Stomach smooth muscle (tissue), 2 donors: ENCODE measurements around the gene STAMBP.
"Not testable (repeated sequence)": the region's sequence is repeated elsewhere in the genome, so short reads cannot be mapped to it uniquely, and the experiment has no call there.

ENCODE experiments used
- H3K27ac ChIP-seq: one replicate; pipeline ENCODE4 v1.7.0; 2013; ENCODE audit warnings: mild to moderate bottlenecking, low read length, inconsistent platforms
- H3K27me3 ChIP-seq, 2 donors: one replicate each; pipeline ENCODE4 v1.7.0; 2013; ENCODE audit warnings: low read length in 2 of 2; ENCODE audit not compliant: insufficient read depth in 2 of 2, control insufficient read depth in 1 of 2
- H3K36me3 ChIP-seq, 2 donors: one replicate each; pipeline ENCODE4 v1.7.0; 2013; ENCODE audit warnings: low read length in 2 of 2; ENCODE audit not compliant: control insufficient read depth in 2 of 2, insufficient read depth in 2 of 2
- H3K4me1 ChIP-seq: one replicate; pipeline ENCODE4 v1.7.0; 2013; ENCODE audit warnings: low read length; ENCODE audit not compliant: control insufficient read depth, insufficient read depth
- H3K4me3 ChIP-seq, 2 donors: one replicate each; pipeline ENCODE4 v1.7.0; 2013; ENCODE audit warnings: low read length in 2 of 2
- H3K9ac ChIP-seq, 2 donors: one replicate each; pipeline ENCODE4 v1.7.0; 2013; ENCODE audit warnings: low read length in 2 of 2, mild to moderate bottlenecking in 1 of 2
- H3K9me3 ChIP-seq, 2 donors: one replicate each; pipeline ENCODE4 v1.7.0; 2013; ENCODE audit warnings: low read length in 2 of 2; ENCODE audit not compliant: control insufficient read depth in 2 of 2
- donor health status: healthy.
- donor health status: Pancreatic carcinoma.

Gene STAMBP

DNA sequence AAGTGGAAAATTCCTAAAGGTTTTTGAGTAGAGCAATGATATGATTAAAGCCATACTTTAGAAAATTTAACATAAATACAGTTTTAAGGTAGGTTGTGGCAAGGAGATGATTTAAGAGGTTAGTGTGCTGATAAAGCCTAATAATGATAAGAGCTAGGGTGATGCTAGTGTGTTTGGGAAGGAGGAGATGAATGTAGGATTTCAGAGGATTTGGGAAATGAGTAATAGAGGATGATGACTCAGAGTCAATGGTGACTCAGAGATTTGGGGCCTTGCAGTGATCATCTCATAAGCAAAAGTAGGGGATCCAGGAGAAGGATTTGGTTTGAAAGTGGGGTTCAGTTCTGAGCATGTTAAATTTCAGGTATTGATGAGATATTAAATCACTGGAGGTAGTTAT, 23.3 kb downstream of the STAMBP start:
- Histone ChIP-seq H3K9me3 (no peaks in the 10 kb centered on the region), H3K27ac (no peak overlapping the region), H3K36me3 (peaks cover 27 to 34% of the 10 kb centered on the region in 2 donors), H3K4me3 (no peak overlapping the region), H3K27me3 (no peaks in the 10 kb centered on the region), H3K4me1 (peaks cover 12% of the 10 kb centered on the region), H3K9ac (no peak overlapping the region)

DNA sequence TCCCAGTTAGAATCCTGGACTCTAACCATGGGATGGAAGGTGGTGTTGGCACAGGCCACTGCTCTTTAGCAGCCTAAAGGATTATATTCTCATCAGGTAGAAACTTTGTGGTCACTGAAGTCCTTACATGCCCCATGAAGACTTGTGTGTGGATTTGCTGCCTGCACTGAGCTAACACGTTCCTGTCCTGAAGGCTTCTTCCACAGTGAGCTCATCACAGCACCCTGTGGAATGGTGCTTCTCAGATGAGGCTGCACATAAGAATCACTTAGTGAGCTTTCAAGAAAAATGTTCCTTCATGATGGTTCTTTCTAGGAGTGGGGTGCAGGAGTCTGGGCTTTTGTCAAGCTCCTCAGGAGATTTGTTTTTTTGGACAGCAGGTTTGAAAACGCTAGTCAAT, 26.8 kb downstream of the STAMBP start:
- H3K36me3 ChIP-seq = peaks cover 28 to 30% of the 10 kb centered on the region in 2 donors
- H3K4me1 ChIP-seq = peaks cover 2% of the 10 kb centered on the region
- H3K27ac ChIP-seq = no peak overlapping the region
- no peaks in the 10 kb centered on the region for H3K9me3 ChIP-seq
- H3K27me3 ChIP-seq = no peaks in the 10 kb centered on the region
- no peak overlapping the region for H3K9ac ChIP-seq
- H3K4me3 ChIP-seq = no peak overlapping the region

DNA sequence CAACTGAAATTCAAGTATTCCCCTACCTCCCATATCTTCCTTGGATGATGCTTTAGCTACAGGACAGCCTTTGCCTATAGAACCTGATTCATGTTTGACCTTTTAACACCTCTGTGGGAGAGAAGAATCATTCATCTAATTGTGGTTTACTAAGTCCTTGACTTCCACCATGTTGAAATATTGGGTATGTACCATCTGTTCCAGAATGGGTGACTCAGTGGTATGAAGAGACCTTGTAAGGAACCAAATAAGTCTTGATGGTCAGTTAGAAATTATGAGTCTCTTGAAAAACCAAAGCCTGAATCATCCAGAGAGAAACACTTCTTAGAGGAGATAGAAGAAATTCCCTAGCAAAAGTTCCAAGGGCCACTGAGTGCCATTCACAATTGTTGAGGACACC, 27.5 kb downstream of the STAMBP start:
- peaks cover 32 to 34% of the 10 kb centered on the region in 2 donors for H3K36me3 ChIP-seq
- H3K27me3 ChIP-seq = no peaks in the 10 kb centered on the region
- no peak overlapping the region for H3K9ac ChIP-seq
- H3K9me3 ChIP-seq = no peaks in the 10 kb centered on the region
- no peak overlapping the region for H3K4me3 ChIP-seq
- peaks cover 2% of the 10 kb centered on the region for H3K4me1 ChIP-seq
- no peak overlapping the region for H3K27ac ChIP-seq

DNA sequence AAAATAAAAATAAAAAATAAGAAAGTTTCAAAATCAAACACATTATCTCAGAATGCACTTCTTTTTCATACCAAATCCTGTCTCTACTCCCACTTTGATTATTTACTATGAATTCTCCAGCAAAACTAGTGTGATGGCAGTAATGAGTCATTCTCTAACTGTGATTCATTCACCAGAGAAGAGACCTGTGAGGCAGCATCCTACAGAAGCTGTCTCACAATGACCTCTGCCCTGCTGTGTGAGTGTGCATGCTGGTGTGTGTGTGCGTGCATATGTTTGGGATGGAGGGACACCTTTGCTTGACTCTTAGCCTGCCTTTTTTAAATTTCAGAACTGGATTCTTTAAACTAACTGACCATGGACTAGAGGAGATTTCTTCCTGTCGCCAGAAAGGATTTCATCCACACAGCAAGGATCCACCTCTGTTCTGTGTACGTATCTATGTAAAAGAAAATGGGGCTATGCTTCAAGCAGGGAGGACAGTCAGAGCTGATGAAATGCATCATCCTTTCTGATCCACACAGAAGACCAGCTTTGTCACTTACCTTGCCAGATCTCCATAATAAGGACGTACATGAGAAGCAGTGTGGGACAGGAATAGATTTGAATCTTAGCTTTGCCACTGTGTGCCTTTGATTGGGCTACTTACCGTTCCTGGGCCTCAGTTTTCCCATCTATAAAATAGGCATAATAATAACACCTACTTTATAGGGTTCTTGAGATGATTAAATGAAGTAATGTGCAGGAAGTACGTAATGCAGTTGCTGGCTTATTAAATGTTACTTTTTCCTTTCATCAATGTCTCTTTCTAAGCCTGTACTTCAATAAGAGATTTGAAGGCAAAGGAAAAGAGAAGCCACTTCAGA, 31.2 kb downstream of the STAMBP start:
- Histone ChIP-seq H3K27ac (no peak overlapping the region), H3K27me3 (no peaks in the 10 kb centered on the region), H3K4me3 (no peak overlapping the region), H3K9ac (no peak overlapping the region), H3K4me1 (no peaks in the 10 kb centered on the region), H3K36me3 (peaks cover 16 to 48% of the 10 kb centered on the region in 2 donors), H3K9me3 (no peaks in the 10 kb centered on the region)

DNA sequence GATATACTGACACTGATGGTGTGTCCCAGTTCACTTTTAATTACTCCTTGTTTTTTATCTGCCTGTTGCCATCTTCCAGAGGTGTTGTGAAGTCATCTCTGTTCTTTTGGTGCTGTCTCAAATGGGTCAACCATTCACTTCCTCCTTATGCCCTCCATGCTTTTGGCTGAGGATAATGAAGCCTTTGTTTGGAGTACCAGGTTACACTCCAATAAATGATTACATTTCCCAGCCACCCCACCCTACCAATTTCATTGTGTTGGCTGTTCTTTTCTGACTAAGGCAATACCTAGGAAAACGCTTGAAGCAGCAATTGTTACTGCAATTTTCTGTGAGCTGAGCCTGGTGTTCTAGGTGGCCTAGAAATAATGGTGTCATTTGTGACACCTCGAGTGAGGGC, 34.2 kb downstream of the STAMBP start:
- H3K9me3 ChIP-seq = no peaks in the 10 kb centered on the region
- H3K4me3 ChIP-seq = no peak overlapping the region
- H3K9ac ChIP-seq = no peak overlapping the region
- H3K36me3 ChIP-seq = peaks cover 16 to 41% of the 10 kb centered on the region in 2 donors
- no peaks in the 10 kb centered on the region for H3K4me1 ChIP-seq
- H3K27ac ChIP-seq = no peak overlapping the region
- H3K27me3 ChIP-seq = no peaks in the 10 kb centered on the region

DNA sequence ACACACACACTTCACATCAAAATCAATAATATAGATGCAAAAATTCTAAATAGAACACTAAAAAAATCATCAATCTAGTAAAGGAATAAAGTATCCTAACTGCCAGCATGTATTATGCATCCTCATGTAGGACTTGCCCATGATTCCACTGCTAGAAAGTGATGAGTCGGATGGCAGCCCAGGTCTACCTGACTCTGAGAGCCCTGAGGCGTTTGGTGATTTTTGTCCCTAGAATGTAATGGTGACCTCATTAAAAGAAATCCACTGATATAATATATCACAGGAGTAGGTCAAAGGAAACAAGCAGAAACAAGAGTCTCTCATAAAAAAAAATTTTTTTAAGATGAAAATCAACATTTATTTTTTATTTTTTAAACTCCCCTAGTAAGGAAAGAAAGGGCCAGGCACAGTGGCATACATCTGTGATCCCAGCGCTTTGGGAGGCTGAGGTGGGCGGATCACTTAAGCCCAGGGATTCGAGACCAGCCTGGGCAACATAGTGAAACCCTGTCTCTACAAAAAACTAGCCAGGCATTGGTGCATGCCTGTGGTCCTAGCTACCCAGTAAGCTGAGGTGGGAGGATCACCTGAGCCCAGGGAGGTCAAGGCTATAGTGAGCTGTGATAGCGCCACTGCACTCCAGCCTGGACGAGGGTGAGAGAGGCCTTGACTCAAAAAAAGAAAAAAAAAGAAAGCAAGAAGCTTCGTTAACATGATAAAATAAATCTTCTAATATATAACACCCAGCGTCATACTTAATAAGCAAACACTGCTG, 39.6 kb downstream of the STAMBP start:
- H3K27me3 ChIP-seq = no peaks in the 10 kb centered on the region
- no peaks in the 10 kb centered on the region for H3K9me3 ChIP-seq
- H3K4me1 ChIP-seq = peaks cover 14% of the 10 kb centered on the region
- no peak overlapping the region for H3K4me3 ChIP-seq
- peaks cover 6 to 18% of the 10 kb centered on the region in 2 donors for H3K36me3 ChIP-seq
- no peak overlapping the region for H3K9ac ChIP-seq
- H3K27ac ChIP-seq = no peak overlapping the region

DNA sequence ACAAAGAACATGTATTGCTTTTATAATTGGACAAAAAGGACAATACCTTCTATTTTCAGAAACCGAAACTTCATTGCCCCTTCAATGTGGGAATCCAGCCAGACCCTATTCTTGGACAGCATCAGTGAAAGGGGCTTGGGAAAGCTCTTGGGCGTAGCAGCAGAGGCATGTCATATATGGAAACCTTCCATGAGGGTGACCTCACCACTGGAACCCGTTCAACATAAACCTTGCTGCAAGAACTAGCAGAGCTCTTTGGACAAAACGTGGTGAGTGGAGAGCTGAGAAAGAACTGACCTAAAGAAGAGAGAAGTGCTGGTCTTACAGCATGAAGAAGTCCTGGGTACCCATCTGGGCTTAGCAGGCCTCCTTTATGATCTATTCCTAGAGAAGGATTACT, 41.3 kb downstream of the STAMBP start:
- peak overlapping the region; percentile 60 to 74 for H3K9ac ChIP-seq
- no peaks in the 10 kb centered on the region for H3K9me3 ChIP-seq
- peak overlapping the region; percentile 40 for H3K4me3 ChIP-seq
- no peaks in the 10 kb centered on the region for H3K27me3 ChIP-seq
- peaks cover 0 to 6% of the 10 kb centered on the region in 2 donors for H3K36me3 ChIP-seq
- peaks cover 21% of the 10 kb centered on the region for H3K4me1 ChIP-seq
- H3K27ac ChIP-seq = peak overlapping the region; percentile 88

DNA sequence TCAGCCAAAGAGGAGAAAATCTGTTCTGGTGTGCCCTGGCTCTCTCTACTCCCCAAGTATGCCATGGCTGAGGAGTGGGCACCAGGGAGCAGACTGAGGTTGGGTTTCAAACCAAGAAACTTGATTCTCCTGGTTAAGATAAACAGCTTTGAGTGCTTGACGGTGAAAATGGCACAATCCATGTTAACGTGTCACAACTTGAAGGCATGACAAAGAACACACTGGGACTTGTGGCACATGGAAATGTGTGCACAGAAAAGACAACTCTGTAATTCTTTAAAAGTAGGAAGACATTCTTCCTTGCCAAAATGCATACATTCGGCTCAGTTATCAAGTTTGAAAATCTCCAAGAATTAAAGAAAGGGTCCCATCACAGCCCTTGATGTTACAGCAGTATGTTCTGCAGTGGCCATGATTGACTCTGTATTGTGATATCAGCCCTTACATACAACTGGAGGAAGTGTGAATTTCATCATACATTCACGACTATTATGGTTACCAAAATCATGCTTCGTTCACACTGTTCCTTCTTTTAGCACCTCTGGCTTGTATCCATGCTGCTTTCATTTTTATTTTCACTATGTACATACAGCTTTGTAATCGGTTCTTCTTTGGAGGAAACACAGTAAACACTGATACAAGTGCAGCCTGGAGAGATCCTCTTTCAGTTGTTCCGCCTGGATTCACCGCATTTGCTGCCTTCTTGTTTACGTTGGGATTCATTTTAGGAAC, 48.5 kb downstream of the STAMBP start:
- Histone ChIP-seq H3K4me3 (peak overlapping the region; percentile 16 to 43), H3K4me1 (peaks cover 20% of the 10 kb centered on the region), H3K27me3 (no peaks in the 10 kb centered on the region), H3K9me3 (no peaks in the 10 kb centered on the region), H3K9ac (peak overlapping the region; percentile 42 to 59), H3K27ac (peak overlapping the region; percentile 73), H3K36me3 (no peaks in the 10 kb centered on the region)

DNA sequence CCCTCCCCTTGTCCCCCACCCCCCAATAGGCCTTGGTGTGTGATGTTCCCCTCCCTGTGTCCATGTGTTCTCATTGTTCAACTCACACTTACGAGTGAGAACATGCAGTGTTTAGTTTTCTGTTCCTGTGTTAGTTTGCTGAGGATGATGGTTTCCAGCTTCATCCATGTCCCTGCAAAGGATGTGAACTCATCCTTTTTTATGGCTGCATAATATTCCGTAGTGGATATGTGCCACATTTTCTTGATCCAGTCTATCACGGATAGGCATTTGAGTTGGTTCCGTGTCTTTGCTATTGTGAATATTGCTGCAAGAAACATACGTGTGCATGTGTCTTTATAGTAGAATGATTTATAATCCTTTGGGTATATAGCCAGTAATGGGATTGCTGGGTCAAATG, 49.2 kb downstream of the STAMBP start:
- peak overlapping the region; percentile 73 for H3K27ac ChIP-seq
- H3K4me1 ChIP-seq = peaks cover 20% of the 10 kb centered on the region
- H3K9ac ChIP-seq, H3K27me3 ChIP-seq, H3K9me3 ChIP-seq, H3K36me3 ChIP-seq: not testable (repeated sequence)
- peak overlapping the region in 1 of 2 donors; percentile 43 for H3K4me3 ChIP-seq

DNA sequence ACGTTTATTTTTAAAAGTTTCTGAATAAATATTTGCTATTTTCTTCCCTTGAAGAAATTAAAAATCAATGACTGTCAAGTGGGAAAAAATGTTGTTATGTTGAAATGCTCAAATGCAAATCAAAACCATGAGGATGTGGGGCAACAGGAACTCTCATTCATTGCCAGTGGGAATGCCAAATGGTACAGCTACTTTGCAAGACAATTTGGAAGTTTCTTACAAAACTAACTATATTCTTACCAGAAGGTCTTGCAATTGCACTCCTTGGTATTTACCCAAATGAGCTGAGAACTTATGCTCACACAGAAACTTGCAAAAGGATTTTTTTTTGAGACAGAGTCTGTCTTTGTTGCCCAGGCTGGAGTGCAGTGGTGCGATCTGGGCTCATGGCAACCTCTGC, 56.6 kb downstream of the STAMBP start:
- no peak overlapping the region for H3K27ac ChIP-seq
- H3K27me3 ChIP-seq = no peaks in the 10 kb centered on the region
- H3K36me3 ChIP-seq = no peaks in the 10 kb centered on the region
- no peak overlapping the region for H3K9ac ChIP-seq
- peaks cover 11% of the 10 kb centered on the region for H3K4me1 ChIP-seq
- no peak overlapping the region for H3K4me3 ChIP-seq
- no peaks in the 10 kb centered on the region for H3K9me3 ChIP-seq
